Heart right ventricle (tissue), 16 donors: ENCODE results near the gene GALNS. TPM values are rescaled to one million over a fixed set of nuclear protein-coding genes. Genes with fewer than 3 reads are reported as not detected.

Experiments used
- ATAC-seq, 8 donors: fragments of 200-7000 bp; cut with Tn5 transposase; one replicate each; pipeline ENCODE4 v1.9.1; 2020; ENCODE audit warnings: mild to moderate bottlenecking in 8 of 8, moderate library complexity in 8 of 8, moderate number of reproducible peaks in 1 of 8
- DNase-seq, 2 donors: peaks; one replicate each; pipeline ENCODE4 v3.0.0-alpha.2; 2020
- H3K27ac ChIP-seq, 10 donors: fragments of 200-600 bp; sonication (generic) in 2 of 10; one replicate each; pipeline versions ENCODE4 v1.5.0 to v1.8.0; 2020 to 2022; ENCODE audit warnings: mild to moderate bottlenecking in 3 of 10
- H3K27me3 ChIP-seq, 7 donors: fragments of 200-600 bp; one replicate each; pipeline ENCODE4 v1.8.0; 2021 to 2022; ENCODE audit warnings: mild to moderate bottlenecking in 2 of 7
- H3K36me3 ChIP-seq, 9 donors: fragments of 200-600 bp; sonication (generic) in 1 of 9; one replicate each; pipeline versions ENCODE4 v1.5.0 to v1.8.0; 2020 to 2022; ENCODE audit warnings: mild to moderate bottlenecking in 2 of 9
- H3K4me1 ChIP-seq, 9 donors: fragments of 200-600 bp; sonication (generic) in 1 of 9; one replicate each; pipeline versions ENCODE4 v1.5.0 to v1.8.0; 2020 to 2022; ENCODE audit warnings: mild to moderate bottlenecking in 4 of 9
- H3K4me3 ChIP-seq, 10 donors: fragments of 200-600 bp; sonication (generic) in 2 of 10; one replicate each; pipeline versions ENCODE4 v1.5.0 to v1.8.0; 2020 to 2022; ENCODE audit warnings: mild to moderate bottlenecking in 7 of 10, moderate library complexity in 2 of 10
- H3K9me3 ChIP-seq, 11 donors: fragments of 200-600 bp in 10 of 11; sonication (generic) in 2 of 11; one replicate each; pipeline versions ENCODE4 v1.5.0 to v1.8.0; 2013 to 2022; ENCODE audit warnings: mild to moderate bottlenecking in 2 of 11, control low read depth in 1 of 11, moderate library complexity in 1 of 11
- CTCF ChIP-seq, 9 donors: fragments of 200-600 bp; sonication (generic) in 2 of 9; IDR thresholded peaks; one replicate each; pipeline versions ENCODE4 v1.5.0 to v1.8.0; 2021 to 2022; ENCODE audit warnings: antibody characterized with exemption in 9 of 9, mild to moderate bottlenecking in 5 of 9, moderate library complexity in 1 of 9
- WGBS, 2 donors: extraction: QIAGEN DNeasy Blood & Tissue Kit; methylation state at CpG; one replicate each; pipeline ENCODE4 v1.1.7; 2013; ENCODE audit warnings: inconsistent platforms in 1 of 2; 5-methylcytosine and 5-hydroxymethylcytosine counted together
- intact Hi-C, 10 donors: fragments of 100-400 bp; cut with DNase I; formaldehyde crosslinking; loops; one replicate each; pipeline versions ENCODE4 v1.11.1 to v1.14.2; 2022
- polyA plus RNA-seq, 2 donors: library from polyadenylated mRNA; stranded (reverse); fragments of 200-250 nt; gene quantifications; one replicate each; pipeline ENCODE4 v1.2.3, GENCODE V29; 2013
- total RNA-seq, 10 donors: library from RNA; stranded (reverse); fragmentation: NEBNext Ultra II Directional in 3 of 10; extraction: Animal tissue kit (Norgen Biotek cat#: 25700) in 3 of 10; gene quantifications; one replicate each; pipeline versions ENCODE4 v1.2.1 to v1.2.4, GENCODE V29; 2021 to 2023
- donor health status: Arrhythmogenic right ventricular cardiomyopathy.
- donor health status: ischemic (EF 13 %, LVEDD 7.1; RV severe dilation, severe dysfunction).
- donor health status: healthy with polysubstance abuse.
- donor health status: DM: no; HTN: yes; CAD: no.
- donor health status: DM: no; HTN: no; CAD: no.
- donor health status: ischemic (EF 25% LVEDD 6.9; RV normal size, moderate dysfunction).
- donor health status: ischemic (EF 25% LVEDD 5.7; RV mildly dilated, moderate dysfunction).
- donor health status: healthy.
- donor health status: DM: yes; HTN: yes; CAD: no.
- donor health status: Ischemic cardiomyopathy.
- donor health status: ischemic (EF 35%, LVEDD 5.7; RV mildly dilated, moderate dysfunction).
- donor health status: nonischemic (EF 11% LVEDD 7.7; RV severe dilation, severe dysfunction).
- donor health status: DM: yes; HTN: yes; CAD: no.
- donor health status: PGD.
- donor health status: ischemic (EF 29% LVEDD 5.4; RV normal size, mild dysfunction).
- donor health status: nonischemic (EF 23%, LVEDD 6.1; RV moderate dilation, normal function).

The GALNS gene
- total and polyA plus RNA-seq, 12 donors = 11.5 to 18.7 (median 13.8) TPM

- ATAC-seq (no peak), DNase-seq (no peak)
- H3K27me3 ChIP-seq = peaks cover 0 to 14% (median 4%) of the 10 kb centered on the region in 7 donors
- peaks cover 0 to 91% (median 28%) of the 10 kb centered on the region in 9 donors for H3K36me3 ChIP-seq
- no peak overlapping the region for H3K4me3 ChIP-seq
- intact Hi-C loops = no loop called here
- WGBS, 2 donors = 71 to 81% methylated on average over 27 of the region's 27 CpGs
- H3K4me1 ChIP-seq = peaks cover 10 to 20% (median 14%) of the 10 kb centered on the region in 9 donors
- no peaks in the 10 kb centered on the region for H3K9me3 ChIP-seq
- TF ChIP-seq CTCF (IDR thresholded peaks at IDR 0.05) = no peak
- no peak overlapping the region for H3K27ac ChIP-seq
Observed at GRCh38 chr16:88881675-88882357, 25.1 kb upstream of the GALNS start.

GRCh38 chr16:88881007-88881615 lies 24.4 kb upstream of the GALNS start:
- Histone ChIP-seq H3K27ac (no peak overlapping the region), H3K4me1 (peaks cover 3 to 15% (median 7%) of the 10 kb centered on the region in 9 donors), H3K36me3 (peaks cover 0 to 98% (median 28%) of the 10 kb centered on the region in 9 donors), H3K27me3 (peaks cover 0 to 14% (median 4%) of the 10 kb centered on the region in 7 donors), H3K9me3 (no peaks in the 10 kb centered on the region), H3K4me3 (no peak overlapping the region)
- TF ChIP-seq CTCF (IDR thresholded peaks at IDR 0.05) = no peak
- DNase-seq (no peak), ATAC-seq (no peak)
- 42 to 65% methylated on average over 46 of the region's 46 CpGs for WGBS, 2 donors
- intact Hi-C loops = no loop called here

GRCh38 chr16:88880226-88881006 lies 23.7 kb upstream of the GALNS start:
- peak in 1 of 8 donors; percentile 8 for ATAC-seq
- no peak for DNase-seq
- 60 to 73% methylated on average over 36 of the region's 36 CpGs for WGBS, 2 donors
- Histone ChIP-seq H3K9me3 (no peaks in the 10 kb centered on the region), H3K4me3 (no peak overlapping the region), H3K27me3 (peaks cover 0 to 14% (median 4%) of the 10 kb centered on the region in 7 donors), H3K4me1 (peaks cover 0 to 8% (median under 1%) of the 10 kb centered on the region in 9 donors), H3K27ac (no peak overlapping the region), H3K36me3 (peaks cover 0 to 98% (median 28%) of the 10 kb centered on the region in 9 donors)
- intact Hi-C loops = no loop called here
- TF ChIP-seq CTCF (IDR thresholded peaks at IDR 0.05) = no peak

GRCh38 chr16:88879788-88880055 lies 23.0 kb upstream of the GALNS start:
- peaks cover 0 to 14% (median 4%) of the 10 kb centered on the region in 7 donors for H3K27me3 ChIP-seq
- H3K36me3 ChIP-seq = peaks cover 0 to 91% (median 21%) of the 10 kb centered on the region in 9 donors
- no peak overlapping the region for H3K27ac ChIP-seq
- H3K4me1 ChIP-seq = peaks cover 0 to 6% (median 0%) of the 10 kb centered on the region in 9 donors
- no peak for ATAC-seq
- H3K4me3 ChIP-seq = no peak overlapping the region
- DNase-seq = no peak
- intact Hi-C loops = no loop called here
- no peaks in the 10 kb centered on the region for H3K9me3 ChIP-seq
- no peak for TF ChIP-seq CTCF (IDR thresholded peaks at IDR 0.05)
- 74 to 76% methylated on average over 11 of the region's 11 CpGs for WGBS, 2 donors
